ENCODE results near the gene COQ6. TPM values are rescaled to one million over a fixed set of nuclear protein-coding genes. Genes with fewer than 3 reads are reported as not detected.

COQ6 gene
- total RNA-seq, 3 donors from 2014 or later = 37.9 to 64.8 (median 46.9) TPM

- peaks cover 9% of the 10 kb centered on the region for H3K36me3 ChIP-seq
- TF ChIP-seq POLR2AphosphoS5 (IDR thresholded peaks at IDR 0.05) (no peak), POLR2A (IDR thresholded peaks at IDR 0.05) (no peak), CTCF (IDR thresholded peaks at IDR 0.05) (no peak)
- H3K27ac ChIP-seq = no peak overlapping the region
Observed at GRCh38 chr14:73958591-73958990, 8.5 kb downstream of the COQ6 start.

DNA sequence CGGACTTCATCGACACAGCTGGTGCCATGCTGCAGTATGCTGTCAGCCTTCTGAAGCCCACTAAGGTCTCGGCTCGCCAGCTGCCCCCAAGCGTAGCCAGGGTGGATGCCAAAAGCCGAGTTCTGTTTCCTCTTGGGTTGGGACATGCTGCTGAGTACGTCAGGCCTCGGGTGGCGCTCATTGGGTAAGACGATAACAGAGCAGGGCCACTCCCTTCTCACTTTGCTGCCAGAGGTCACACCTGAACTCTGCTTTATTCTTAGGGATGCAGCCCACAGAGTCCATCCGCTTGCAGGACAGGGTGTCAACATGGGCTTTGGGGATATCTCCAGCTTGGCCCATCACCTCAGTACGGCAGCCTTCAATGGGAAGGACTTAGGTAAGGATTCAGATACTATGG, 11.1 kb downstream of the COQ6 start:
- Histone ChIP-seq H3K27ac (no peak overlapping the region), H3K4me1 (no peaks in the 10 kb centered on the region), H3K36me3 (peaks cover 9% of the 10 kb centered on the region), H3K4me3 (no peak overlapping the region), H3K9me3 (no peaks in the 10 kb centered on the region), H3K27me3 (no peaks in the 10 kb centered on the region)
- no peak for DNase-seq (ENCODE audit: low spot score in 2 of 2)
- intact Hi-C loops (cut with DNase I; ENCODE audit: low total_unique reads) = no loop called here
- TF ChIP-seq CTCF (IDR thresholded peaks at IDR 0.05) (no peak), POLR2A (IDR thresholded peaks at IDR 0.05) (no peak), POLR2AphosphoS5 (IDR thresholded peaks at IDR 0.05) (no peak)

More at GRCh38 chr14:73958591-73958990, 8.5 kb downstream of the COQ6 start:
- Histone ChIP-seq H3K4me1 (no peaks in the 10 kb centered on the region), H3K27me3 (no peaks in the 10 kb centered on the region), H3K4me3 (no peak overlapping the region), H3K9me3 (no peaks in the 10 kb centered on the region)
- DNase-seq (ENCODE audit: low spot score in 2 of 2) = no peak
- intact Hi-C loops (cut with DNase I; ENCODE audit: low total_unique reads) = no loop called here

DNA sequence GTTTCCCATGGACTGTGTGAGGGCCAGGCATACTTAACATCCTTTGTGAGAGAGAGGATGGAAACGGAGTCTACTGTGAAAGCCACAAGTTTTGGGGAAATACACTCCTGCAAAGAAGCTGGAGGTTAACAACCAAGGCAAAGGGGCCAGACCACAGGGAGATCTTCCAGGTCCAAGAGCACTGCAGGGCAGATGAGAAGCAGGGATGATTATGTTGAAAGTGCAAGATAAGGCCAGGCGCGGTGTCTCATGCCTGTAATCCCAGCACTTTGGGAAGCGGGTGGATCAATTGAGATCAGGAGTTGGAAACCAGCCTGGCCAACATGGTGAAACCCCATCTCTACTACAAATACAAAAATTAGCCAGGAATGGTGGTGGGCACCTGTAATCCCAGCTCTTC, 15.1 kb downstream of the COQ6 start:
- DNase-seq (ENCODE audit: low spot score in 2 of 2) = no peak
- Histone ChIP-seq H3K9me3 (no peaks in the 10 kb centered on the region), H3K27ac (no peak overlapping the region), H3K4me1 (no peaks in the 10 kb centered on the region), H3K4me3 (no peak overlapping the region), H3K27me3 (no peaks in the 10 kb centered on the region), H3K36me3 (peaks cover 14% of the 10 kb centered on the region)
- no peak for TF ChIP-seq CTCF (IDR thresholded peaks at IDR 0.05)
- TF ChIP-seq POLR2AphosphoS5 (IDR thresholded peaks at IDR 0.05) = no peak
- TF ChIP-seq POLR2A (IDR thresholded peaks at IDR 0.05) = no peak
- intact Hi-C loops (cut with DNase I; ENCODE audit: low total_unique reads) = no loop called here

DNA sequence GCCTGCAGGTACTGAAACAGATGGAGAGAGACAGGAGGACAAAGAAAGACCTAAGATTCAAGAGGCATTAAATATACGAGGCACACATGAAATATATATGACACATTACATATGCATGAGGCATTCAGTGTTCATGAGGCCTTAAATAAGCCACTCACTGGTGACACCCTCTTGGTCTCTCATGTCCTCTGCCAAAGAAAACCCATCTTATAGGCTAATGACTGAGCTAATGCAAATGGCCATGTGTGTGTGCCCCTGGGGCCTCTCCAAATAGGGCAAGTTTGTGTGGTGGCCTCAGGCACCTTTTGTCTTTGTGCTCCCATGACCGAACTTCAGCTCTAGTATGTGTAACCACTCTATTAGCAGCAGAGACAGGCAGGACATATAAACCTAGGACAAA, 18.8 kb downstream of the COQ6 start:
- intact Hi-C loops (cut with DNase I; ENCODE audit: low total_unique reads) = no loop called here

DNA sequence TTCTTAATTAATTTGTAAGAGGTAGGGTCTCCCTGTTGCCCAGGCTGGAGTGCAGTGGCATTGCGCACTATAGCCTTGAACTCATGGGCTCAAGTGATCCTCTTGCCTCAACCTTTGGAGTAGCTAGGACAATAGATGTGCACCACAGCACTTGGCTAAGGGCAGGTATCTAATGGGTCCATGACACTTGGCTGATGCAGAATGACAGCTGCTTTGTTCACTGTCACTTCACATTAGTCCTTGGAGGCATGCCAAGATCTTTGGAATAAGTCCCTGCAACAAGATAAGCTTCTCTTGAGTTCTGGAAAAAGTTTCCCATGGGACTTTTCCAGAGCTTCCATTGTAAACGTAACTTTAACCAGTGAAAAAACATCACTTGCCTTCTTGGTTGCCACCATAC, 23.4 kb downstream of the COQ6 start:
- intact Hi-C loops (cut with DNase I; ENCODE audit: low total_unique reads) = no loop called here
- Histone ChIP-seq H3K4me1 (no peaks in the 10 kb centered on the region), H3K27ac (no peak overlapping the region), H3K4me3 (no peak overlapping the region), H3K27me3 (no peaks in the 10 kb centered on the region), H3K9me3 (no peaks in the 10 kb centered on the region), H3K36me3 (no peaks in the 10 kb centered on the region)
- no peak for DNase-seq (ENCODE audit: low spot score in 2 of 2)
- TF ChIP-seq POLR2AphosphoS5 (IDR thresholded peaks at IDR 0.05) = no peak
- TF ChIP-seq CTCF (IDR thresholded peaks at IDR 0.05) = no peak
- no peak for TF ChIP-seq POLR2A (IDR thresholded peaks at IDR 0.05)

More for the DNA sequence above, 18.8 kb downstream of the COQ6 start:
- H3K36me3 ChIP-seq = peaks cover 5% of the 10 kb centered on the region
- H3K4me1 ChIP-seq = no peaks in the 10 kb centered on the region
- H3K27ac ChIP-seq = no peak overlapping the region
- TF ChIP-seq POLR2AphosphoS5 (IDR thresholded peaks at IDR 0.05) (no peak), CTCF (IDR thresholded peaks at IDR 0.05) (no peak), POLR2A (IDR thresholded peaks at IDR 0.05) (no peak)
- DNase-seq (ENCODE audit: low spot score in 2 of 2) = no peak
- H3K9me3 ChIP-seq = no peaks in the 10 kb centered on the region
- no peaks in the 10 kb centered on the region for H3K27me3 ChIP-seq
- no peak overlapping the region for H3K4me3 ChIP-seq
